Pancreas (tissue), 10 donors: Measurements from ENCODE around the gene CCDC69. TPM values are rescaled to one million over a fixed set of nuclear protein-coding genes. Genes with fewer than 3 reads are reported as not detected.

Experiments
- ATAC-seq, 4 donors: fragments of 200-7000 bp; cut with Tn5 transposase; one replicate each; pipeline versions ENCODE4 v1.8.0 to v1.9.1; 2020; ENCODE audit warnings: mild to moderate bottlenecking in 4 of 4, moderate library complexity in 4 of 4
- DNase-seq, 6 donors: peaks; one replicate each; pipeline ENCODE4 v3.0.0-alpha.2; 2020
- FAIRE-seq: peaks from 2 replicates; lab custom pipeline; 2012; peaks lifted over from hg19 to GRCh38; lab: Jason Lieb, UNC
- H3K27ac ChIP-seq, 4 donors: fragments of 200-600 bp; sonication (generic); 1 replicate in 3 of 4; 2 replicates in 1 of 4; pipeline versions ENCODE4 v1.5.0 to v1.8.0; 2020
- H3K27me3 ChIP-seq, 4 donors: fragments of 200-600 bp; one replicate each; pipeline ENCODE4 v1.8.0; 2021
- H3K36me3 ChIP-seq, 3 donors: fragments of 200-600 bp; sonication (generic) in 1 of 3; one replicate each; pipeline versions ENCODE4 v1.5.0 to v1.8.0; 2020 to 2021
- H3K4me1 ChIP-seq, 3 donors: fragments of 200-600 bp; one replicate each; pipeline ENCODE4 v1.8.0; 2021
- H3K4me3 ChIP-seq, 4 donors: fragments of 200-600 bp; sonication (generic) in 2 of 4; one replicate each; pipeline versions ENCODE4 v1.5.0 to v1.8.0; 2020 to 2021
- H3K9me3 ChIP-seq, 4 donors: fragments of 200-600 bp; one replicate each; pipeline ENCODE4 v1.8.0; 2021
- WGBS, 2 donors: extraction: QIAGEN DNeasy Blood & Tissue Kit; methylation state at CpG; one replicate each; pipeline ENCODE4 v1.1.7; 2013; 5-methylcytosine and 5-hydroxymethylcytosine counted together
- intact Hi-C, 3 donors: fragments of 100-400 bp; cut with DNase I; formaldehyde crosslinking; loops; one replicate each; pipeline versions ENCODE4 v1.11.1 to v1.14.2; 2022
- polyA plus RNA-seq, 2 donors: library from polyadenylated mRNA; stranded (reverse); fragments of 200-250 nt; gene quantifications; one replicate each; pipeline ENCODE4 v1.2.3, GENCODE V29; 2013
- total RNA-seq, 6 donors: library from RNA; stranded (reverse); fragmentation: NEBNext Ultra II Directional in 4 of 6; extraction: Animal tissue kit (Norgen Biotek cat#: 25700) in 4 of 6; gene quantifications; one replicate each; pipeline versions ENCODE4 v1.2.1 to v1.2.4, GENCODE V29; 2021 to 2023
- TF ChIP-seq, protein P1 (sequence below), 4 donors: fragments of 200-600 bp; sonication (generic) in 3 of 4; IDR thresholded peaks; one replicate each; pipeline versions ENCODE4 v1.5.0 to v1.8.0; 2021; ENCODE audit warnings: antibody characterized with exemption in 4 of 4
- donor health status: healthy with polysubstance abuse.
- donor health status: DM: no; HTN: no; CAD: no; lungs with moderate emphysema.
- donor health status: DM: no; HTN: no; CAD: no.
- donor health status: control.
- donor health status: control.
- donor health status: Bipolar disorder and iron deficiency.
- donor health status: DM: yes; HTN: yes; CAD: no.
- donor health status: DM: no; HTN: no; CAD: no.
- donor health status: DM: no; HTN: no; CAD: no.
- donor health status: DM: yes; HTN: yes; CAD: no.

The CCDC69 gene
- total and polyA plus RNA-seq, 8 donors: 8.1 to 29.4 (median 20.4) TPM

DNA sequence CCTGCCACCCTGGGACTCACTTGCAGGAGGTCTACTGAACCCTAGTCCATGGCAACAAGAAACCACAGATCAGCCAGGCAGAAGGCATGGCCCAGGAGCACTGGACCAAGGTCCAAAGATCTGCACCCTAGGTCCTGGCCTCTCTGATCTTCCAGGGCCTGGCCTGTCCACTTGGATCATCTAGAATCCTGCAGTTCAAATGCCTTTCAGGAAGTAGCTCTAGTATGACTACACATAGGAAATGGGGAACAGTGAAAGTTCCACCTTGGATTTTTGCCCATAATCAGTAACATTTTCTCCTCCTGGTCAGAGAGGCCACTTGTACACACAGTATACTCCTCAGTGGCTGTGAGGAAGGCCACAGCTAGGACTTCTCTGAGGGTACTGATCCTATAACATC lies 77.8 kb downstream of the CCDC69 start:
- intact Hi-C loops: no loop called here
- TF ChIP-seq, protein P1, sequence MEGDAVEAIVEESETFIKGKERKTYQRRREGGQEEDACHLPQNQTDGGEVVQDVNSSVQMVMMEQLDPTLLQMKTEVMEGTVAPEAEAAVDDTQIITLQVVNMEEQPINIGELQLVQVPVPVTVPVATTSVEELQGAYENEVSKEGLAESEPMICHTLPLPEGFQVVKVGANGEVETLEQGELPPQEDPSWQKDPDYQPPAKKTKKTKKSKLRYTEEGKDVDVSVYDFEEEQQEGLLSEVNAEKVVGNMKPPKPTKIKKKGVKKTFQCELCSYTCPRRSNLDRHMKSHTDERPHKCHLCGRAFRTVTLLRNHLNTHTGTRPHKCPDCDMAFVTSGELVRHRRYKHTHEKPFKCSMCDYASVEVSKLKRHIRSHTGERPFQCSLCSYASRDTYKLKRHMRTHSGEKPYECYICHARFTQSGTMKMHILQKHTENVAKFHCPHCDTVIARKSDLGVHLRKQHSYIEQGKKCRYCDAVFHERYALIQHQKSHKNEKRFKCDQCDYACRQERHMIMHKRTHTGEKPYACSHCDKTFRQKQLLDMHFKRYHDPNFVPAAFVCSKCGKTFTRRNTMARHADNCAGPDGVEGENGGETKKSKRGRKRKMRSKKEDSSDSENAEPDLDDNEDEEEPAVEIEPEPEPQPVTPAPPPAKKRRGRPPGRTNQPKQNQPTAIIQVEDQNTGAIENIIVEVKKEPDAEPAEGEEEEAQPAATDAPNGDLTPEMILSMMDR (IDR thresholded peaks at IDR 0.05): no peak
- no peak overlapping the region for H3K4me3 ChIP-seq
- H3K4me1 ChIP-seq: peaks cover 0 to 6% (median 0%) of the 10 kb centered on the region in 3 donors
- ATAC-seq: no peak
- DNase-seq: no peak
- no peak overlapping the region for H3K27ac ChIP-seq
- H3K27me3 ChIP-seq: no peaks in the 10 kb centered on the region
- no peaks in the 10 kb centered on the region for H3K9me3 ChIP-seq
- H3K36me3 ChIP-seq: no peaks in the 10 kb centered on the region
- FAIRE-seq: no peak

DNA sequence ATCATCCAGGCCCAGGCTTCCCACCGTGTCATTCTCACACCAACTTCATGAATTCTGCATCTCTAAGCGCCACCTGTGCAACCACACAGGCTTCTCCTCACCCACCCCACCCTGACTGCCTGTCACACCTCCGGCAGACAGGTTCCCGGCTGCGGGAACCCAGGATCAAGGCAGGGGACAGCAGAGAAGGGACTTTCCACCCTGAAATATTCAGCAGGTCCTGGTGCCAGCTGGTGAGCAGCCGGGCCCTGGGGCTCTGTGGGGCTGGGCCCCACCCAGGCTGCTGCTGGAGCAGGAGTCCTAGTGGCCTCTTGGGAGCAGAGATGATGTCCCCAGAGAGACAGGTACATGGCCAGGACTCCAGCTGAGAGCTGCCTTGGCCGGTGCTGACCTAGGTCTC lies 79.0 kb downstream of the CCDC69 start:
- TF ChIP-seq, protein P1 (IDR thresholded peaks at IDR 0.05): no peak
- FAIRE-seq (no peak), DNase-seq (no peak), ATAC-seq (peak in 1 of 4 donors; percentile 60)
- intact Hi-C loops: no loop called here
- H3K27me3 ChIP-seq: no peaks in the 10 kb centered on the region
- WGBS, 2 donors: 73 to 80% methylated on average over 7 of the region's 7 CpGs
- no peaks in the 10 kb centered on the region for H3K4me1 ChIP-seq
- H3K27ac ChIP-seq: no peak overlapping the region
- no peaks in the 10 kb centered on the region for H3K36me3 ChIP-seq
- H3K4me3 ChIP-seq: no peak overlapping the region
- no peaks in the 10 kb centered on the region for H3K9me3 ChIP-seq

DNA sequence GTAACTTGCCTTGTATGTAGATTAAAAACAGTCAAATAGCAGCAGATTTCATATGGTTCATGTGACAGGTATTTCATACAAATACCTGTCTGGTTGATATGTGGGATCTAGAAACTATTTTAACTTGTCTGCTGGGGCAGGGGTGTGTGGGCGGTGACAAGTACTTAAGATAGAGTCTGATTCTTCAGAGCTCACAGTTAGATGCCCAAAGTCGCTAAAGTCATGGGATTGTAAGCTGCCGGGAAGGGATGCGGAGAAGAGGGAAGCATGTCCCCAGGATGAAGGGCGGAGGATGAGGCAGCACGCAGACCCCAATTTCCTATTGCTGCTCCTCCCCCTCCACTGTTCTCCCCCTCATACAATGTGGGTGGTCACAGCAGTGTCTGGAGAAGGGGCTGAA lies 79.6 kb downstream of the CCDC69 start:
- FAIRE-seq (no peak), ATAC-seq (no peak), DNase-seq (no peak)
- TF ChIP-seq, protein P1 (IDR thresholded peaks at IDR 0.05): no peak
- no peak overlapping the region for H3K27ac ChIP-seq
- WGBS, 2 donors: 89 to 95% methylated on average over 6 of the region's 6 CpGs
- no peaks in the 10 kb centered on the region for H3K27me3 ChIP-seq
- H3K9me3 ChIP-seq: no peaks in the 10 kb centered on the region
- intact Hi-C loops: no loop called here
- H3K4me3 ChIP-seq: no peak overlapping the region
- peaks cover 0 to 1% (median 0%) of the 10 kb centered on the region in 3 donors for H3K36me3 ChIP-seq
- no peaks in the 10 kb centered on the region for H3K4me1 ChIP-seq

DNA sequence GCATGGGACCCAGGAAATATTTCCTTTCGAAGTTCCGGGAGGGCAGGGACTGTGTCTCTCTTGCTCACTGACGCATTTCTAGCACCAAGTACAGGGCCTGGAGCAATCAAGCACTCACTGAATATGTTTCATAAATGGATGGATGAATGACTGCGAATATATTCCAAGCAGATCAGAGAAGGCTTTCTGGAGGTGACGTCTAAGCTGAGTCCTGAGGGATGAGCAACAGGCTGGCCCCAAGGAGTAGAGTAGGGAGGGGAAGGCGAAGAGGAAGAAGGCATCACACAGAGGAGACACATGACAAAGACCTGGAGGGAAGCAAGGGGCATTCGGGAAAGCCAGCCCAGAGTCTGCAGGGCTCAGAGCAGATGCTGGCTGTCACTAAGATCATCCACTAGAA lies 80.2 kb downstream of the CCDC69 start:
- Histone ChIP-seq H3K27me3 (no peaks in the 10 kb centered on the region), H3K36me3 (peaks cover 0 to 5% (median 0%) of the 10 kb centered on the region in 3 donors), H3K4me1 (no peaks in the 10 kb centered on the region), H3K9me3 (no peaks in the 10 kb centered on the region), H3K4me3 (no peak overlapping the region), H3K27ac (no peak overlapping the region)
- ATAC-seq: no peak
- DNase-seq: no peak
- 92 to 93% methylated on average over 7 of the region's 7 CpGs for WGBS, 2 donors
- TF ChIP-seq, protein P1 (IDR thresholded peaks at IDR 0.05): no peak
- intact Hi-C loops: no loop called here
- FAIRE-seq: no peak

DNA sequence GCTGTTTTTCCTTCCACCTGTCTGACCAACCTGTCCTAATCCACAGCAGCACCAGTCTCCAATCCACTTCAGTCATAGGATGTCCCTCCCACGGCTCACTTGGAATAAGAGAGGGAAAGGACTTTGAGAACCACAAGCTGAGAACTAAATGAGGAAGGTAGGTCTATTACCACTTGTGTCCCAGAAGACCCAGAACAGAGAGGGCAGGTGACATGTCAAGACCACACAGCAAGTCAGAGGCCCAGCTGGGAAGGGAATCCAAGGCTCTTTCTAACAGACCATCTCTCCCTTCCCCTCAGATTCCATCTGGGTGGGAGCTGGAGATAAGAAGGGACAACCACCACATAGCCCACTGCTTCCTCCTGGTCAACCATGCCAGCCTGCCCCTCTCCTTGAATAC lies 81.0 kb downstream of the CCDC69 start:
- no peak for ATAC-seq
- intact Hi-C loops: no loop called here
- TF ChIP-seq, protein P1 (IDR thresholded peaks at IDR 0.05): no peak
- Histone ChIP-seq H3K27ac (no peak overlapping the region), H3K4me3 (no peak overlapping the region), H3K27me3 (no peaks in the 10 kb centered on the region), H3K9me3 (no peaks in the 10 kb centered on the region), H3K36me3 (peaks cover 0 to 12% (median 0%) of the 10 kb centered on the region in 3 donors), H3K4me1 (no peaks in the 10 kb centered on the region)
- no peak for FAIRE-seq
- 80 to 82% methylated on average over 1 of the region's 1 CpG for WGBS, 2 donors
- no peak for DNase-seq
